ENCODE data around the gene TTC6. TPM values are rescaled to one million over a fixed set of nuclear protein-coding genes. Genes with fewer than 3 reads are reported as not detected.

Gene TTC6
- total RNA-seq, 1 donor from 2014 or later = 4.4 TPM

DNA sequence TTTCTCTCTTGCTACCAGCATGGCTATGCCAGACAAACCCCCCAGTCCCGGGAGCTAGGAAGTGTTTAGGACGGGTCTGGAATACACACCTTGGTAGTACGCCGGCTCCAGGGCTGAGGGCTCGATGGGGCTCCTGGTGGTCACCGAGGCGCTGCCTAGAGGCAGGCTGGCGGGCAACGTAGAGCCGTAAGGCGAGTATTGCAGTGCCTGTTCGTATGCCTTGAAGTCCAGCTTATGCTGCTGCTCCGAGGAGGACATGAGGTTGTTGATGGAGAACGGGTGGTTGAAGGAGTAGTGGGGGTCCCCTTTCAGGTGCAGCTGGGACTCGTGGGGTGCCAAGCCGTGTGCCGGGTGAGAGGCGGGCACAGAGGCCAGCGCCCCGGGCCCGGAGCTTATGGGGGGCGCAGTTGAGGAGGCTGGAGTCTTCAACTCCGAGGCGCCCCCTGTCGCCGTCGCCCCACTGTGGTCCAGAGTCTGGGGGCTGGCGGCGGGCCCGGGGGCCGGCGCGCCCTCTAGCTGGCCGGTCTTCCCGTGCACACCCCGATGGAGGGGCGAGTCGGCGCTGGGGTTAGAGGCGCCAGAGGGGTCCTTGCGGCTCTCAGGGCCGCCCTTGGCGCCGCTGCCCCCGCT, 4.0 kb upstream of the TTC6 start:
- H3K4me3 ChIP-seq = peak overlapping the region; percentile 19 to 43
- DNase-seq (ENCODE audit: extremely low spot score in 2 of 2) = no peak
- intact Hi-C loops (cut with DNase I) = no loop called here
- H3K4me1 ChIP-seq = peaks cover 34% of the 10 kb centered on the region
- H3K36me3 ChIP-seq = no peaks in the 10 kb centered on the region
- H3K27ac ChIP-seq = peak overlapping the region; percentile 78
- H3K27me3 ChIP-seq = peaks cover 26% of the 10 kb centered on the region
- H3K9me3 ChIP-seq = no peaks in the 10 kb centered on the region
- TF ChIP-seq POLR2AphosphoS5 (IDR thresholded peaks at IDR 0.05; ENCODE audit: insufficient read depth in 1 of 2, low read depth in 1 of 2) = no peak

DNA sequence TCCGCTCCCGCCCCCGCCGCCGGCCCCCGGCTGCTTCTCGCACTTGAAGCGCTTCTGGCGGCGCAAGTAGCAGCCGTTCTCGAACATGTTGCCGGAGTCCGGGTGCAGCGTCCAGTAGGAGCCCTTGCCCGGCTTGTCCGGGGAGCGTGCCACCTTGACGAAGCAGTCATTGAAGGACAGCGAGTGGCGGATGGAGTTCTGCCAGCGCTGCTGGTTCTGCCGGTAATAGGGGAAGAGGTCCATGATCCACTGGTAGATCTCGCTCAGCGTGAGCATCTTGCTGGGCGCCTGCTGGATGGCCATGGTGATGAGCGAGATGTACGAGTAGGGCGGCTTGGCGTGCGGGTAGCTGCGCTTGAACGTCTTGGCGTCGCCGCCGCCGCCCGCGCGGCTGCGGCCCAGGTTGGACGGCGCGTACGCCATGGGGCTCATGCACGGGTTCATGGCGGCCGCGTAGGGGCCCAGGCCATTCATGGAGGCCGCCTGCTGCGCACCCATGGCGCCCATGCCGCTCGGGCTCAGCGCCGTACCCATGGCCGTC, 3.4 kb upstream of the TTC6 start:
- Histone ChIP-seq H3K4me3 (peak overlapping the region; percentile 19 to 43), H3K27ac (peak overlapping the region; percentile 78), H3K4me1 (peaks cover 37% of the 10 kb centered on the region), H3K9me3 (no peaks in the 10 kb centered on the region), H3K27me3 (peaks cover 32% of the 10 kb centered on the region), H3K36me3 (no peaks in the 10 kb centered on the region)
- intact Hi-C loops (cut with DNase I) = no loop called here
- DNase-seq (ENCODE audit: extremely low spot score in 2 of 2) = no peak
- TF ChIP-seq POLR2AphosphoS5 (IDR thresholded peaks at IDR 0.05; ENCODE audit: insufficient read depth in 1 of 2, low read depth in 1 of 2) = no peak
- TF ChIP-seq, protein P1, sequence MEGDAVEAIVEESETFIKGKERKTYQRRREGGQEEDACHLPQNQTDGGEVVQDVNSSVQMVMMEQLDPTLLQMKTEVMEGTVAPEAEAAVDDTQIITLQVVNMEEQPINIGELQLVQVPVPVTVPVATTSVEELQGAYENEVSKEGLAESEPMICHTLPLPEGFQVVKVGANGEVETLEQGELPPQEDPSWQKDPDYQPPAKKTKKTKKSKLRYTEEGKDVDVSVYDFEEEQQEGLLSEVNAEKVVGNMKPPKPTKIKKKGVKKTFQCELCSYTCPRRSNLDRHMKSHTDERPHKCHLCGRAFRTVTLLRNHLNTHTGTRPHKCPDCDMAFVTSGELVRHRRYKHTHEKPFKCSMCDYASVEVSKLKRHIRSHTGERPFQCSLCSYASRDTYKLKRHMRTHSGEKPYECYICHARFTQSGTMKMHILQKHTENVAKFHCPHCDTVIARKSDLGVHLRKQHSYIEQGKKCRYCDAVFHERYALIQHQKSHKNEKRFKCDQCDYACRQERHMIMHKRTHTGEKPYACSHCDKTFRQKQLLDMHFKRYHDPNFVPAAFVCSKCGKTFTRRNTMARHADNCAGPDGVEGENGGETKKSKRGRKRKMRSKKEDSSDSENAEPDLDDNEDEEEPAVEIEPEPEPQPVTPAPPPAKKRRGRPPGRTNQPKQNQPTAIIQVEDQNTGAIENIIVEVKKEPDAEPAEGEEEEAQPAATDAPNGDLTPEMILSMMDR (IDR thresholded peaks at IDR 0.05) = no peak
- TF ChIP-seq POLR2A (IDR thresholded peaks at IDR 0.05) = no peak

DNA sequence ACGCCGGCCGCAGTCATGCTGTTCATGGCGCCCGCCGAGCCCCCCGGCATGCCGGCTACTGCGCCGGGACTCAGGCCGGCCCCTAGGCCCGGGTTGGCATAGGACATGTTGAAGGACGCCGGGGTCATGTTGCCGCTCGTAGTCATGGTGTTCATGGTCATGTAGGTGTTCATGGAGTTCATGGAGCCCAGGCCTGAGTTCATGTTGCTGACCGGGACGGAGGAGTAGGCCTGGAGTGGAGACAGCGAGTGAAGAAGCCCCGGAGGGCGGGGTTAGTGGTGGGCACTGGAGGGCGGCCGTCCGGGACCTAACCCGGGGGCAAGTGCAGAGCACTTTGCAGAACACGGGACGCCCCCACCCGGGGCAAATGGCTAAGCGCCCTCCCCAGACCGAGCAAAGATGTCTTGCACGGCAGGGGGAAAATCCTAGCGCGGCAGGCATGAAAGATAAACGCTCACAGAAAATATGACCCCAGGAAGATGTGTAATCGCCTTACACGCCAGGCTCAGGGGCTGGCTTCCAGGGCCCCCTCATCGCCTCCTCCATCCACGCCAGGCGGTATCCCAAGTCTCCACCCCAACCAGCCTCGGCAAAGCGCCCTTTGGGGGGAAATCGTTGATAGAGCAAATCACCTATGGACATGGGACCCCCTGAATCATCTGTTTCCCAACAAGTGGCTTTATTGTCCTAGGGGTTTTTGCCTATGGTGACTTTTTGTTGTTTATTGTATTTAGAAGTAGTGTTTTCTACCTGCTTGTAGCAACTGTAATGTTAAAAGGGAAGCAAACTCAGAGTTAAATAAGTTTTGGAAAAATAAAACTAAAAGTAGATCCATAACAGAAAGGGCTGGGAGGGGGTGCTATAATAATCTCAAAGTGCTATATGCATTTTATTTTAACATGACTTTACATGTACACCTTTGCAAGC, 2.7 kb upstream of the TTC6 start:
- Histone ChIP-seq H3K4me3 (peak overlapping the region; percentile 18 to 43), H3K4me1 (peaks cover 37% of the 10 kb centered on the region), H3K27ac (peak overlapping the region; percentile 78), H3K27me3 (peaks cover 39% of the 10 kb centered on the region), H3K36me3 (no peaks in the 10 kb centered on the region), H3K9me3 (no peaks in the 10 kb centered on the region)
- TF ChIP-seq, protein P1 (IDR thresholded peaks at IDR 0.05) = no peak
- no peak for TF ChIP-seq POLR2AphosphoS5 (IDR thresholded peaks at IDR 0.05; ENCODE audit: insufficient read depth in 1 of 2, low read depth in 1 of 2)
- TF ChIP-seq POLR2A (IDR thresholded peaks at IDR 0.05) = no peak
- DNase-seq (ENCODE audit: extremely low spot score in 2 of 2) = no peak
- intact Hi-C loops (cut with DNase I) = no loop called here

DNA sequence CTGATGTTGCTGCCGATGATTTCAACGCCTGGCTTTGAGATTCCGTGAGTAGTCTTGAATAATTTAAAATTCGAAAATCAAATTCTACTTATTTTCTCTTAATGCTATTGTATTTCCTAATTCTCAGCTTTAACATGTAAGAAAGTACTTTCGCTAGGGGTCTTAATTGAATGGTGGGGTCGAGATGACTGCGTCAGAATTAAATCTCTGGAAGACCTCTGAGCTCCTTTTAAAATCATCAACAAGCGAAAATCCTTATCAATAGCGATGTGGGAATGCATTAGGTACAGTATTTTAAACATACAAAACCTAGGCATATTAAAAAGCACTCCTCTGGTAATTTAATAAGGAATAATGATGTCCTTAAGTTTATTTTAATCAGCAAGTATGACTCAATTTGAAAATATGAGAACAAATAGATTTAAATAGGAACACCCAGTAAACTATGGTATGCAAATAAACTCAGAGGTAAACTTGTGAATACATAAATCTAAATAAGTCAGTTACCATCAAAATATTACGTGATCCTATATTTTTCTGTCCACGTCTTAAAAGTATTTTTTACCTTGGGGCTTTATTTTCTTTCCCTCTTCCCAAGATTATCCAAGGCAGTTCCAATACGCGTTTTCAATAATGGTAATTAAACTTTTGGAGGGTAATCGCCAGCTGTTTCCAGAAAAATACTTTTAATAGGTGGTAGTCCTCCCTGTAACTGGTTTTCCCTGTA, 1.8 kb upstream of the TTC6 start:
- no peak overlapping the region for H3K27ac ChIP-seq
- no peaks in the 10 kb centered on the region for H3K36me3 ChIP-seq
- intact Hi-C loops (cut with DNase I) = no loop called here
- TF ChIP-seq POLR2AphosphoS5 (IDR thresholded peaks at IDR 0.05; ENCODE audit: insufficient read depth in 1 of 2, low read depth in 1 of 2) = no peak
- TF ChIP-seq, protein P1 (IDR thresholded peaks at IDR 0.05) = no peak
- TF ChIP-seq POLR2A (IDR thresholded peaks at IDR 0.05) = no peak
- H3K4me3 ChIP-seq = peak overlapping the region; percentile 43 to 44
- H3K9me3 ChIP-seq = no peaks in the 10 kb centered on the region
- peaks cover 47% of the 10 kb centered on the region for H3K27me3 ChIP-seq
- no peak for DNase-seq (ENCODE audit: extremely low spot score in 2 of 2)
- peaks cover 38% of the 10 kb centered on the region for H3K4me1 ChIP-seq

Data from vagina (tissue), 2 donors.